Cortex of kidney (tissue), 1 donor: Measurements from ENCODE around the gene AMN.

Source experiments
- DNase-seq: peaks from one replicate; lab custom pipeline; 2025; lab: John Stamatoyannopoulos, UW

The AMN gene

DNA sequence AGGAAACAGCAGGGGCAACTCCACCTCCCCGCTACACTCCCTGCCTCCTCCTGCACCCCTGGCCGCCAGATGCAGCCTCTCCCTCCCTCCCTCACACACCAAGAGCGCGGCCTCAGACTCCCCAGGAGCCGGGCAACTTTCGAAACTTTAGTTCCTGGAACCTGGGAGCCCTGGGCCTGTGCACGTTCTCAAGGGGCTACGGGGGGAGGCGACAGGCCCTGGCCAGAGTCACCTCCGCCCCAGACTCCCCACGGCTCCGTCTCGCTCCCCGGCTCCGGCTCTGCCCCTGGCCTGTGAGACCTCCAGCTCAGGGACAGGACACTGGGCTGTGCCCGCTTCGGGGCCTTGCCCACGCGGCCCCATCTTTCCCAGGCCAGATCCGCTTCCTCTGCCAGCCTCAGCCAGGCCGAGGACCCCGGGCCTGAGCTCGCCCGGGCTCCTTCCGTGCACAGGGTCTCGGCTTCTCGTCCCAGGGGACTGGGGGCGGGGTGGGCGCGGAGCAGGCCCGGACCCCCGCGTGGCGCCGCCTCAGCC is 5.5 kb downstream of the AMN start:
- DNase-seq: no peak

DNA sequence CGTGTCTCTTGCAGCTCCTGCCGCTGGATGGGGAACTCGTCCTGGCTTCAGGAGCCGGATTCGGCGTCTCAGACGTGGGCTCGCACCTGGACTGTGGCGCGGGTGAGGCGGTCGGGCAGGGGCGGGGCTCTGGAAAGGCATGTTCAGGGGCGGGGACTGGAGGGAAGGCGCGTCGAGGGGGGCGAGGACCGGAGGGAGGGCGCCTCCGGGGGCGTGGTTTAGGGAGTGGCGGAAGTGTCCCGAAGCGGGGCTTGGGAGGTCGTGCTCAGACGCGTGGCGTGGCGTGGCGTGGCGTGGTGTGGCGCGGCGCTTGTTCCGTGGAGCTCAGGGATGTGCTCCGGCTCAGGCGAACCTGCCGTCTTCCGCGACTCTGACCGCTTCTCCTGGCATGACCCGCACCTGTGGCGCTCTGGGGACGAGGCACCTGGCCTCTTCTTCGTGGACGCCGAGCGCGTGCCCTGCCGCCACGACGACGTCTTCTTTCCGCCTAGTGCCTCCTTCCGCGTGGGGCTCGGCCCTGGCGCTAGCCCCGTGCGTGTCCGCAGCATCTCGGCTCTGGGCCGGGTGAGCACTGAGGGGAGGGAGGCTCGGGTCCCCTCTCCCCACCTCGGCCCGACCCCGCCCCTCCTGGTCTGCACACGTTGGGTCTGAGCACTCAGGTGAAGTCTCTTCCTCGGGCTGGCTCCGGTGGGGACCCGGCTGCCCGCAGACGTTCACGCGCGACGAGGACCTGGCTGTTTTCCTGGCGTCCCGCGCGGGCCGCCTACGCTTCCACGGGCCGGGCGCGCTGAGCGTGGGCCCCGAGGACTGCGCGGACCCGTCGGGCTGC is 6.2 kb downstream of the AMN start:
- no peak for DNase-seq

DNA sequence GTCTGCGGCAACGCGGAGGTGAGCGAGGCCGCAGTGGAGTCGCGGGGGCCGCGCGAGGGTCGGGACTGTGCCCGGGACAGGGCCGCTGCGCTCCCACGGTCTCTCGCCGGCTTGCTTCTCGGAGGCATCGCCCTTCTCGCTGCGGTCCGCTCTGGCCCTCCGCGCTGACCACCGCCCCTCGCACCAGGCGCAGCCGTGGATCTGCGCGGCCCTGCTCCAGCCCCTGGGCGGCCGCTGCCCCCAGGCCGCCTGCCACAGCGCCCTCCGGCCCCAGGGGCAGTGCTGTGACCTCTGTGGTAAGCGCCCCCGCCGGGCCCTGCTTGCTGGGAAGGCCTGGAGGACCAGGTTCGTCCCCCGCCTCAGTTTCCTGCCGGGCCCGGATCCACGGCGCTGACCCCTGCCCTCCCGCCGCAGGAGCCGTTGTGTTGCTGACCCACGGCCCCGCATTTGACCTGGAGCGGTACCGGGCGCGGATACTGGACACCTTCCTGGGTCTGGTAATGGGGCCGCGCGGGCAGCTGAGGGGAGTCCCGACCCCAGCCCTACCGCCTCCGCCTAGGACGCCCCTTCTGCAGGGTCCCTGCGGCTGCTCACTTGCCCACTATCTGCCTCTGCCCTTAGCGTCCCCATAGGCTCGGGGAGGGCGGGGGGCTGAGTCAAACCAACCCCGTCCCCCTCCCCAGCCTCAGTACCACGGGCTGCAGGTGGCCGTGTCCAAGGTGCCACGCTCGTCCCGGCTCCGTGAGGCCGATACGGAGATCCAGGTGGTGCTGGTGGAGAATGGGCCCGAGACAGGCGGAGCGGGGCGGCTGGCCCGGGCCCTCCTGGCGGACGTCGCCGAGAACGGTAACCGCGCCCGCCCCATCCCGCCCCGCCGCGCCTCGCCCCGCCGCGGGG is 7.0 kb downstream of the AMN start:
- DNase-seq: no peak

DNA sequence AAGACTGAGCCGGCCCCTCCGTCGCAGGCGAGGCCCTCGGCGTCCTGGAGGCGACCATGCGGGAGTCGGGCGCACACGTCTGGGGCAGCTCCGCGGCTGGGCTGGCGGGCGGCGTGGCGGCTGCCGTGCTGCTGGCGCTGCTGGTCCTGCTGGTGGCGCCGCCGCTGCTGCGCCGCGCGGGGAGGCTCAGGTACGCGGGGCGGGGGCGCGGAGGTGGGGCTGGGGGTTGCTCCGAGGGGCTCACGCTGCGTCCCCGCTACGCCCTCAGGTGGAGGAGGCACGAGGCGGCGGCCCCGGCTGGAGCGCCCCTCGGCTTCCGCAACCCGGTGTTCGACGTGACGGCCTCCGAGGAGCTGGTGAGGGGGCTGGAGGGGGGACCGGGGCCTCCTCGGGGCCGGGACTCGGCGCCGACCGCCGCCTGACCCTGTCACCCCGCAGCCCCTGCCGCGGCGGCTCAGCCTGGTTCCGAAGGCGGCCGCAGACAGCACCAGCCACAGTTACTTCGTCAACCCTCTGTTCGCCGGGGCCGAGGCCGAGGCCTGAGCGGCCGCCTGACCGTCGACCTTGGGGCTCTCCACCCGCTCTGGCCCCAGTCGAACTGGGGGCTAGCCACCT is 7.8 kb downstream of the AMN start:
- DNase-seq: no peak

DNA sequence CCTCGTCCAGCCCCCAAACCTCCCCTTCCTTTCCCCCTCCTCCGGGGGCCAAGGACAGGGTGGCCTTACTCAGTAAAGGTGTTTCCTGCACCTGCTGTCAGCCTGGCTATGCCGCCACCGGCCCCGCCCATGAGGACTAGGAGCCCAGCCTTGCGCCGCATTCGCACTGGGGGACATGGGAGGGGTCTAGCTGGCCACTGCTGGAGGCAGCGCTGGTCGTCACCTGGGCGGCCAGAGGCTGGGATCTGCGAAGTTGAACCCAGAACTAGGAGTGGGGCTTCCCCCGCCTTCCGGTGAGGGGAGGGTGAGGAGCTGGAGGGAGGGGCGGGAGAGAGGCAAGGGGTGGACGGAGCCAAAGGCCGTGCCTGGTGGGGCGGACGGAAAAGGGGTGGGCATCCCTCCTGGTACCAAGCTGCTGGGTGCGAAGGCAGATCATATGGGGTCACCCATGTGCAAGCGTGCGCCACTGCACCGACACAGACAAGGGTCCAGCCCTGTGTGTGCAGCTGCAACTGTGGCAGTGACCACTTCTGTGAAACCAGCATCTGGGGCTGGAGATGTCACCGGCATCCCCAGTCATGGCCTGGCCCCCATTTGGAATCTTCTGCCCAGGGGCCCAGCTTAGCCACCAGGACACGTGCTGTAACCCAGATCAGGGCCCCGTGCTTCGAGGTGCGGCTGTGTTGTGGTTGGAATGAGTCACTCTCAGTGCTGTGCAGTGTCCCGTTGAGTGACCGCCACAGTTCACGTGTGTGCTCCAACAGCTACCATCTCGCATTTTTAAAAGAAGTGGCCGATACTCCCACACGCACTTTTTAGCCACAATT is 8.5 kb downstream of the AMN start:
- DNase-seq: no peak

DNA sequence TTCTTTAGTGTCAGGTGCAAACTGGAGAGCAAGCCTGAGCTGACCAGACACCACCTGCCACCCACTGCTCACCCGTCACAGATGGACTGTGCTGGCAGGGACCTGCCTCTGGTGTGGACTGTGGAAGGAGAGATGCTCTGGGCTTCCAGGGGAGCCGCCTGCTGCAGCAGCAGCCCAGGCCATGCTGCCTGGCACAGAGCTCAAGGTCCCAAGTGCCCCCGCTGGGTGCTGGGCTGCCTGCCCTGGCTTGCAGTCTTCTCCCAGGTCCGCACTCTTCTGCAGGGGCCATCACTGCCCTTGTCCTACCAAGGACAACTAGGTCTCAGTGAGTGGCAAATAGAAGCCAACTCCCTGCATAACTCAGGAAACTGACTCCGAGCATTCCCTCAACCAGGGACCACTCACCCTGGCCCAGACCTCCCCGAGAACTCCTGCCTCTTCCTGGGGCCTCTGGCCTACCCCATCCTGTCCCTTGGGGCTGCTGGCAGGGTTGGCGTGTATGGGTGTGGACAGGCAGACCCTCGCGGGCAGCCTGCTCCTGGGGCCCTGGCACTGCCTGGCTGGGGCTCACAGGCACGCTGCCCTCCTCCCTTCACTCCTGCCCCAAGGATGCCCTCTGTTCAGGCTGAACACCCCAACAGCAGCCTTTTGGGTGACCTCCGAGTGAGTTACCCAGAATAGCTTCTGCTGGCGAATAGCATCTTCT is 9.3 kb downstream of the AMN start:
- no peak for DNase-seq

DNA sequence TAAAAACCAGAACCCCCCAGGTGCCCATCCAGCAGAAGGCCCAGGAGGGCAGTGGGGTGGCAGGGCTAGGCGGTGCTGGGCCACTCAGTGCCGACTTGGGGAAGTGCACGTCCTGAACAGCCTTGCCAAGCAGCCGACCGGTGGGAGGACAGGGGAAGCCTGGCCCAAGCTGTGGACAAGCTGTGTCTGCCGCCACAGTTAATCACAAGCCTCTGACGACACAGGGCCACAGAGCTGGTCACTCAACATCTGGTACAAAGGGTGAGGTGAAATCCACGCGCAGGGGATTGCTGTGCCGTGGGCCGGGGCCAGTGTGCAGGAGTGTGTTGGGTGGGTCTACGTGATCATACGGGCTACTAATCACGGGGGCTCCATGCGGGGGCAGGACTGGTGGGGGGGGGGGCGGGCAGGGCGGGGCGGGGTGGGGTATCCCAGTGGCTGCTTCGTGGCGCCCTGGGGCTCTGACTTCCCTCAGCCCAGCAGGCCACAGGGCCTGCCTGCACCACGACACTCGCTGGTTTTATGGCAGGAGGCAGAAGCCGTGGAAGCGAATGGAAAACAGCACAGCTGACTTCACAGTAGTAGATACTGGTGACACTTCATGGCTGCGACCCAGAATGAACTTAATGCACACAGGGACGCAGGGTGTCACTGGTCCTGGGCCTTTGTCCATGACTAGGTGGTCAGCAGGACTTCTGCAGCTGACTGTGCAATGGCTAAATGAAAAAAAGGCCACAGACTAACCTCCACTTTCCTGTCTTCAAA is 10.2 kb downstream of the AMN start:
- DNase-seq: no peak

DNA sequence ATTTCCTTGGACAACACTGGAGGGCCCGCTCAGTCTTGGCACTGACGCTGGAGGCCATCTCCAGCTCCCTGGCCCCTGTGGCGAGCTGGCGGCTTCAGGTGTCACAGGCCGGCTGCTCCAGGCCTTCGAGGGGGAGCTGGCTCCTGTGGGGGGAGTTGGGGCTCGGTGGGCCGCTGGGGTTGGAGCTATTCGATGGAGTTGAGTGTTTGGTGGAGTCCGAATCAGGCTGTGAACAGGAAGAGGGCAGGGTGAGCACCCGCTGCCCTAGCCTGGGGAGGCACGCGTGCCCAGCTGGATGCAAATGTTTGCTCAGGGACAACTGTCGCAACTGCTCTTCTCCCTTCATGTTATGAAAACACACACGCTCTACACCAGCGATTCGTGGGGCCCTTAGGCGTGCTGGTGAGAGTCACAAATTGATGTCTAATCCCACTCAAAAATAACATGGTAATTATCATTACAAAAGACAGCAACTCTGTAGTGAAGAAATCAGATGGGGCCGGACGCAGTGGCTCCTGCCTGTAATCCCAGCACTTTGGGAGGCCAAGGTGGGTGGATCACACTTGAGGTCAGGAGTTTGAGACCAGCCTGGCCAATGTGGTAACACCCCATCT is 11.3 kb downstream of the AMN start:
- DNase-seq: no peak

DNA sequence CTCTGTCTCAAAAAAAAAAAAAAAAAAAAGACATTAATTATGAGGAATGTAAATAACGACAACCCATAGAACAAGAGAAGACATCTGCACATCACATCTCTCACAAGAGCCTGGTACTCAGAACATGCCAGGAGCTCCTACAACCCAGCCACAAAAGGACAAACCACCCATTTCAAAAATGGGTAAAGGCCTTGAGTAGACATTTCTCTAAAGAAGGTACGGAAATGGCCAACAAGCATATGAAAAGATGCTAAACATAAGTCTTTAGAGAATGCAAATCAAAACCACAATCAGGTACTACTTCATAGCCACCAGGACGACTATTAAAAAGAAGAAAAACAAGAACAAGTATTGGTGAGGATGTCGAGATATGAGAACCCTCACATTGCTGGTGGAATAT is 13.3 kb downstream of the AMN start:
- no peak for DNase-seq

DNA sequence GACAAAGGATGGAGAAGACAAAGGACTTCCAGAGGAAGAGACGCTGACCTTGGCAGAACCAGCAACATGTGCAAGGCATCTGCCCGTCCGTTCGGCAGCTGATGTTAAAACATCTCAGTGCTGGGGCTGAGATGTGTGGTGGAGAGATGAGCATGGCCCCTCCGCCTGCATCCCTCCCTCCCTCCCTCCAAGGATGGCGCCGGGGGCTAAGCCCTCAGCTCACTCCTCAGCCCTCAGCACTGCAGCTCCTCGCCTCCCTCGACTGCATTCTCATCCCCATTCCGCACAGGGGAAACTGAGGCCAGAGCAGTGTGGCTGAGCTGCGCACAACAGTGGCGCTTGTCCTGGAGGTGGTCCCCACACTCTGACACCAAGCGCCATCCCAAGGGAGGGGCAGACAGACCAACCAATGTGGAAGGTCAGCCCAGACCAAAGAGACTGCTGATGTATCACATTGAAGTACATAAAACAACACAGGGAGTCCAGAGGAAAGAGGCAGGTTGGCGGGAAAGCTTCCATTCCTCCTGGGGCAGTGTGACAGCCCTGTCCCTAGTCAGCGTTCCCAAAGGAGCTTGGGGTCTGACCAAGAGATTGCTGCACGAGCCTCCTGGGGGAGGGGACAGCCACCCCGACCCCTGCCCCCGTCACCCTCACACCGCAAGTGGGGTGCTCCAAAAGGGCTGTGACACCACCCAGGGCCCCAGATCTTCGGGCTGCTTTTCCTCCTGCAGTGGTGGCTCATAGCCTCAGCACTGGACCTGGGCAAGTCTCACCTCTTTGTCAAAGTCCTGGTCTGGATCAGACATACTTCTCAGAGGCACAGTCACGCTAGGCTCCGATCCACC is 15.1 kb downstream of the AMN start:
- DNase-seq: no peak

DNA sequence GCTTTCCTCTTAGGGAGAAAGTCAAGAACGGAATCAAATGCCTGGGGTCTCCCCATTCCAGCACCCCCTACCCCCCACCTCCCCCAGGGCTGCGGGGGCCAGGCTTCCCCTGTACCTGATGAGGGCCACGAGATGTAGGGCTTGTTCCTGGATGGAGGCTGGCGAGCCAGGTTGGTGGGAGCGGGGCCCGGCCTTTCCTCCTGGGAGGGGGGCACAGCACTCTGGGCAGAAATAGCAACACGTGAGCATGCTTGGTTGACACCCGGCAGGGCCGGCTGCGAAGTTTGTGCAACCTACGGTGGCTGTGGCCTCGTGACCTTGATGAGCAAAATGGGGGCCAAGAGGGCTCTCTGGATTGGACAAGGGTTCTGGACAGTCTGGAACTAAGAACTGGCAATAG is 15.7 kb downstream of the AMN start:
- no peak for DNase-seq

DNA sequence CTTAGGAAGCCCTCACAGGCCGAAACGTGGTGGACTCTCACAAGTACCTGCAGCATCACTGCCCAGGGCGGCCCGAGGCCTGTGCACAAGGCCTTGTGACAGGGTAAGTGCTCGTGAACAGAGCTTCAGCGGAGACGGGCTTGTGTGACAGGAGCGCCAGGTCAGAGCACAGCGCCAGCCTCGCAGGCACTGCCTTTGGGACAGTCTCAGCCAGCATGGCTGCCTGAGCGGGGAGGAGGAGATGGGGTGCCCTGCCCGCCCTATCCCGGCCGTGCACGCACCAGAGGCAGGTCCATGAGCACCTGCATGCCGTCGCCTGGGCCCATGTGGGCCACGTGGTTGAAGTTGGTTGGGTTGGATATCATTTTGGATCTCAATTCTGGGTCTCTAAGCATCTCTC is 16.9 kb downstream of the AMN start:
- no peak for DNase-seq

DNA sequence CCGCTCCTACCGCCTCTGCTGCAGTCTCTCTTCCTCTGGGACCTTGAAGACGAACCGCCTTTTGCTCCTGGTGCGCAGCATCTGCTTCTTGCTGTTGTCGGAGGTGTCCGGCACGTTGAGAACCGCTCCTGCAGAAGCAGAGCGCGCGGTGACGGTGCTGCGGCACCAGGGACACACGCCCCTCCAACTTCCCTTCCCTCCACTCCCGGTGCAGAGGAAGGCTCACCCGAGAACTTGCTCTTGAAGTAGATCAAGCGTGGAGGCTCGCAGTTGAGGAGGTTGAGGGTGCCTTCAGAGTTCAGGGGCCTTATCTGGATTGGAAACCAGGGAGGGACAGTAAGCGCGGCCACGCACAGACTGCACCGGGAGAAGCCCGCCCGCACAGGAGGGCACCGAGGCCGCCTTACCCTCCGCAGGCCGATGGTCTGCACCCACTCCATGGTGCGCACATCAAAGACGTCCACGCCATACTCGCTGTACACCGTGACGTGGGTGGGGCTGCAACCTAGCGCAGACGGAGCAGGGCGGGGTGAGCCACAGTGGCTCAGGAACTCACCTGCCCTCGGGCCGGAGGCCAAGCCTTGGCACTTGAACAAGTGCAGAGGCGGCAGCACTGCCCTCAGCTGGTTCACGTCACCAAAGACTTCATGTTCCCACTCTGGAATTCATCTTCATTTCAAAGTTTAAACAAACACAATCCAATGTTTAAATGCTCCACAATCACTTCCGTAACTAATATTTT is 17.5 kb downstream of the AMN start:
- DNase-seq: no peak

DNA sequence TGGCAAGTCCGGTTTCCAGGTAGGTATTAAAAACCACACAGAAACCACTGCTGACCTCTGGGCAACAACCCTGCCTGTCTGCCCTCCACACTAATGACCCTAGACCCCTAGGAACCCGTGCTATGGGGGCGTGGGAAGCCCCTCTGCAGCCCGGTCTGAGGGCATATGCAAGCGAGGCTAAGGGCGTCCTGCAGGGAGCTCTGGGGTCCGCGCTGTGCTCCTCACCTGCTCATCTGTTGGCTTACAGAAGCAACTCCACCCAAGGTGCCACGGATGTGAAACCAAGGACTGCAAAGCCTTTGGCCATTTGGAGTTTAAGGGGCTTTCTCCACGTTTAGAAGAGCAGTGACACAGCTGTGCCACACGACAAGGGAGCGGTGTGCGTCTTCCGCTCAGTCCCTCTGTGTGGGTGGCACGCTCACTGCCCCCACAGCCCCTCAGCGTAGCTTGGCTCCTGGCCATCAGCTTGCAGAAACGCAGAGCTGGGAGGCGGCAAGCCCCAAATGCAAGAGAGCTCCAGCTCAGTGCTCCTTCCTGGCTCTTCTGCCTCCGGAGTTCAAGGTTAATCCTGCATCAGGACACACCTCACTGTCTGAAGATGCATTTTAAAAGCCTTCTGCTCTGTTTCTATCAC is 18.4 kb downstream of the AMN start:
- DNase-seq: no peak

DNA sequence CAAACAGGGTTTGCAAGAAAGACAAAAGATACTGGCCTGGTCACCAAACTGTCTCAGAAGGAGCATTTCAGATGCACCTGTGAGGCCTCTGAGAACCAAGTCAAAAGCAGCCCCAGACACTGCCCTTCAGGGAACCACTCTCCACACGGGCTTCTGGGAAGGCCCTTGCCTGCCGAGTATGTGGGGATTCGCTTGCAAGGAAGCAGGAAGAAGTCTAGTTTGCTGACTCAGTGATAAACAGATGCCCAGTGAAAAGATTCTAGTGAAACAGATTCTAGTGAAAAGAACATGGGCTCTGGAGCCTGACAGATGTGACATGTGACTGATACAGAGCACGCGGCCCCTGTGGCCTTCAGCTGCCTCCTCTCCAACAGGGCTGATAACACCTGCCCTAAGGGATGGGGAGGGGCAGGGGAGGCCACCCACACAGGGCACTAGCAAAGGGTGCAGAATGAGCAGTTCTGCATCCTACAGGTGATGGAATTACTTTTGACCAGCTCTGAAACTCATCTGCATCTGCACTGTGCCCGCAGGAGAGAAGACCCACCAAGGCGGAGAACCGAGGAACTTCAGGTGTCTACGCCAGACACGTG is 19.1 kb downstream of the AMN start:
- DNase-seq: no peak

DNA sequence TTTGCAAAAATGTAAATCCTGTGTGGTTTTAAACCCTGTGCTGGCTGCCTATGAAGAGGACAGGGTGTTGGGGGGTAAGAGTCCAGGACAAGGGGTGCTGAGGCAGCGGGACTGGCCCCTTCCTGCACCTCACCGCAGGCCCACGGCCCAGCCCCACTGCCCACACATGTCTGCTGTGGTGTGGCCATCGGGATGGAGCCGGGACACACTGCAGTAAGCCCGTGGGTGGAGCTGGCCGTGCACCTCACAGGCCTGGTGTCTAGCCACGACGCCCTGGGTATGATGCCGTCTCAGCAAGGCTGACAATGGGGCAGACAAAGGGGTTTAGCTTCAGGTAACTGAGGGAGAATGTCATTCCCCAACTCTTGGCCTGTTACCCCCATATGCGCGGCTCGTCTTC is 19.6 kb downstream of the AMN start:
- no peak for DNase-seq

DNA sequence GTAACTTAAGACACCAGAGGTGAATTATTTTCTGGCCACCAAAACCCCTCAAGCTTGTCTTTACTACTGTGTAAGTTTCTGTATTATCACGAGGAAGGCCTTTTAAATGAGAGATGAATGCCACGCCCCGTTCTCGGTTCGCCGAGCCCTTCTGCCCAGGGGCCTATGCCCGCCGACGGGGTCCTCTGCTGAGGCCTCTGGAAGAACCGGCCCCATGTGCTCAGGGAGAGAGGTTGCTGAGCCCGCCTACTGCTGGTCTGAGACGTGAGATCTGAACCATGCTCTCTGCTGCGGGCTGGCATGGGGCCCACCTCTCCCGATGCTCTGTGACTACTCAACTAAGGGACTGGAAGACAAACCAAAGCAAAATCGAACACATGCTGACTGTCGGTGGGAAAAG is 21.0 kb downstream of the AMN start:
- DNase-seq: no peak
